HS-27A (cell line): ENCODE measurements around the gene NT5DC1.
"Not testable (repeated sequence)": the region's sequence is repeated elsewhere in the genome, so short reads cannot be mapped to it uniquely, and the experiment has no call there.

ENCODE experiments used
- DNase-seq: peaks from one replicate; pipeline ENCODE4 v3.0.0-alpha.2; 2012; ENCODE audit warnings: low read depth, missing footprints

Gene NT5DC1

GRCh38 chr6:116090251-116090650, 10.4 kb upstream of the NT5DC1 start:
- DNase-seq = no peak

GRCh38 chr6:116094041-116094440, 6.6 kb upstream of the NT5DC1 start:
- no peak for DNase-seq

DNA sequence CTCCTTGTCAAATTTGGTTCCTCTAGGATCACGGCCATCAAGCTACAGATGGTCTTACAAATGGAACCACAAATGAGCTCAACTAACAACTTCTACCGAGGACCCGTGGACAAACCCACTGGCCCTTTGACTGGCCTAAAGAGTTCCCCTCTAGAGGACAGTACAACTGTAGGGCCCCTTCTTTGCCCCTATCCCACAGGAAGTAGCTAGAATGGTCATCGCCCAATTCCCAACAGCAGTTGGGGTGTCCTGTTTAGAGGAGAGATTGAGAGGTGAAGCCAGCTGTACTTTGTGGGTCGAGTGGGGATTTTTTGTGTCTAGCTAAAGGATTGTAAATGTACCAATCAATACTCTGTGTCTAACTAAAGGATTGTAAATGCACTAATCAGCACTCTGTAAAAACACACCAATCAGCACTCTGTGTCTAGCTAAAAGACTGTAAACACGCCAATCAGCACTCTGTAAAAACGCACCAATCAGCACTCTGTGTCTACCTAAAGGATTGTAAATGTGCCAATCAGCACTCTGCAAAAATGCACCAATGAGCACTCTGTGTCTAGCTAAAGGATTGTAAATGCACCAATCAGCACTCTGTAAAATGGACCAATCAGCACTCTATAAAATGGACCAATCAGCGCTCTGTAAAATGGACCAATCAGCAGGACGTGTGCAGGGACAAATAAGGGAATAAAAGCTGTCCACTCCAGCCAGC, 4.4 kb upstream of the NT5DC1 start:
- not testable (repeated sequence) for DNase-seq

DNA sequence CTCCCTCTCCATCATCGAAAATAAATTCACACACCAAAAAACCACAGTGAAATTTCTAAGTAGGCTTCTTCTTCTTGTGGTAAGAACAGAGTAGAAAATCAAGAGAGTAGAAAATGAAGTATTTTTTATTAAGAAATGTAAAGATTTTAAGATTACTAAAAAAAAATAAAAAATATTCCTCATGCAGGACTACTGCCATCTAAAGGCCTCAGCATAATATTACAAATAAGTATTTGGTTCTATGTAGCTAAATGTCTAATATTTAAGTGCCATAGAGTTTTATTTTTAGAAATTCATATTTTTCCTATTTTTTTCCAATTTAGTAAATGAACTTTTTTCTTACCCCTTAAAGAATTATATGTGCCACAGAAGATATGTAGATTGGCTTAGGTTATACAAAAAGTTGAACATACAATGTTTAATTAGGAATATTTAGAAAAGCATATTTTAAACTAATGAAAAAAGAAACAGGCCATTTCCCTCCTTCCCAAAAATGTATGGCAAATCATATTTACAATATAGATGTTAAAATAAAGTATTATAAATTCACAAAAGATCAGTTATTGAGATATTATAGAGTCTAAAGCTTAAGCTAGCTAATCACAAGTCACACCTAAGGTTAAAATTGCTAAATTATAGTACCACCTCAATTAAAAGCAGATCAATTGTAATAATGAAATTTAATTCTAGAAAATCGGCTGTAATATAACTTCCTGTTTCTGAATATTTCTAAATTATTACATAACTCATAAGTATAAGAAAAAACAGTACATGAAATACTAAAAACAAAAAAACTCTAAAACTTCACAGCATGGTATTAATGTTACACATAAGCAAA, 3.5 kb upstream of the NT5DC1 start:
- DNase-seq = no peak

DNA sequence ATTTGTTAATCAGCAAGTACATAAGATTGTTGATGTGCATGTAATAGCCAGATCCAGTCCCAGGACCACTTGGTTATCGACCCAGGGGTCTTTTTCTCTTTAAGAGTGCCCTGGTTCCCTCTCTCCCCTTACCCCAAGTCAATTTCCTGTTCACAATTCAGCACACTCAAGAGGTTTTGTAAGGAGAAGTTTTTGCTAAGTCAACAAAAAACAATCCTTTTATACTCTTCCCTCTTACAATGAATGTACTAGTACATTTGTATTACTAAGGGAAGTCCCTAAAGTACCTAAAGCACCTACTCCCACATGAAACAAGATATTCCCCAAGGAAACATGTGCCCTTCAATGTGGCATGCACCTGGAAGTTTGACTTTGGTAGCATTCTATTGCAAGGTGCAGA, 1.6 kb upstream of the NT5DC1 start:
- DNase-seq = no peak

DNA sequence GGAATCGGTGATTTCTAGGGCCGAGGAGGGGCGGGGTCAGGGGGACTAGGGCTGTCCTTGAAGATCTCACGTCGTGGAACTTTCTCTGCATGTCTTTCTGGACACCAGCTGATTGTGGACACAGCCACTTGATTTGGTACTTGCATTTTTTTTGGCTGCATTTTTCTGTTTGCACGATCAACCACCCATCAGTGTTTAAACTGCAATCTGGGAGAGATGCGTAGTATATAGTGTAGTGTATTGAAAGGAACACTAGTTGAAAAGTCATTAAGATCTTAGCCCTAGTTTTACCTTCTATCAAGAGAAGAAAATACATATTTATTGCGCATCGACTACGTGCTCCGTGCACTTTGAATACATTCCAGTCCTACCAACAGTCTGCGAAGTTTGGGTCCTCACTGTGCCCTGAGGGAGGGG, 657 bp downstream of the NT5DC1 start:
- no peak for DNase-seq

- DNase-seq = no peak
Measured at GRCh38 chr6:116101790-116102189, 1.1 kb downstream of the NT5DC1 start.

DNA sequence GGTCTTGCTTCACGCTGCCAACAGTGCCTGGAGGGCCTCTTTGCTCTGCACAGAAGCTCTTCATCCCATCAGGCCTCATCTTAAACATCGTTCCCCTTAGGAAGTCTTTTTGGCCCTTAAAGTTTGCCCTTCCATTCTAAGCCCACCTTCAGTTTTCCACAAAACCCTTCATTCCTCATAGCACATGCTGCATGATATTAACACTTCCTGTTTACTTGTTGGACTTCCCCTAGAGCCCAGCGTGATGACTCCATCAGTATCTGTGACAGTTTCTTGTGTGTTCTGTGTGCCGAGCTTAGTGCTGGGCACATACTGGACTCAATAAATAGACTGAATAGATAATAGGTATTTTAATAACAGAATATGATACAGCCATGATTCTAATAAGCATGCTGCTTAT, 2.2 kb downstream of the NT5DC1 start:
- no peak for DNase-seq

GRCh38 chr6:116104636-116105035, 4.0 kb downstream of the NT5DC1 start:
- DNase-seq = no peak

- no peak for DNase-seq
Measured at GRCh38 chr6:116105247-116105646, 4.6 kb downstream of the NT5DC1 start.

- no peak for DNase-seq
Measured at GRCh38 chr6:116106146-116106545, 5.5 kb downstream of the NT5DC1 start.

- no peak for DNase-seq
Measured at GRCh38 chr6:116108836-116109235, 8.2 kb downstream of the NT5DC1 start.

- no peak for DNase-seq
Measured at GRCh38 chr6:116111552-116112528, 11.2 kb downstream of the NT5DC1 start.

DNA sequence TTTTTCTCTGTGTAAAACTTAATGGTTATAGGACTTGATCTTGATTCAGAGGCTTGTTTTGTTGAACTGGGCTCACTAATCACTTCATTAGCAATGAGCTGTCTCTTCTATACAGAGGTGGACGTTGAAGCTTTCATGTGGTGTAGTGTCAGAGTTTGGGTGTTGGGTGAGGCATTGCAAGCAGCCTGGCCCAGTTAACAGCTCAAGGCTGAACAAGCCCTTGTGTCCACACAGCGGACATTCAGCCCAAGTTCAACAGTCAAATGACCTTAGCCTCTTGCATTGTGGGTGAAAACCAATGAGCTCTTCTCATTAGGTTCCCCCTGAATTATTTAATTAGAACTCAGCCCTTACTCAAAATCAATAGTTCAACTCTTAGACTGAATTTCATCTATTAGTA, 12.7 kb downstream of the NT5DC1 start:
- DNase-seq = no peak

- no peak for DNase-seq
Measured at GRCh38 chr6:116115781-116116180, 15.1 kb downstream of the NT5DC1 start.

- DNase-seq = no peak
Measured at GRCh38 chr6:116118608-116119007, 18.0 kb downstream of the NT5DC1 start.

- DNase-seq = no peak
Measured at GRCh38 chr6:116120430-116120829, 19.8 kb downstream of the NT5DC1 start.

DNA sequence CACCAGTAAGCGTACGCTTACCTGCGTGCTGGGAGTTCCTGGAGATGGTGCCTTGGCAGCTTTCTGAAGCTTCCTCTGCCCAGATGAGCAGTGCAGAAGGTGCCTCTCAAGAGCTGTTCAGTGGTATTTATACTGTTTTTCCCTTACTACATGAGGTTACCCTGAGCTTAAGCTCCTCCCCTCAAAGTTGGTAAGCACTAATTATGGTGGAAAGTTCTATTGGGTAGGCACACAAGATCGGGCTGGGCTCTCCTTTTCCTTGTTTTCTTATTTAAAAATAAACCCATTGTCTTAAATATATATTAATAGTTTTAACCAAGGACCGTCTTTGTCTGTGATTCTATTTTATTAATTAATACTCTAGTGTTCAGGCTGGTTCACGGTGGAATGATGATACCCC, 25.4 kb downstream of the NT5DC1 start, which contains the start of gene COL10A1:
Gene COL10A1 (minus strand): TSS at position 101 of the 400 bp plus-strand sequence. CDS start 640 bp downstream, outside the sequence.
- DNase-seq = no peak

- DNase-seq = no peak
Measured at GRCh38 chr6:116127771-116128493, 27.3 kb downstream of the NT5DC1 start.

DNA sequence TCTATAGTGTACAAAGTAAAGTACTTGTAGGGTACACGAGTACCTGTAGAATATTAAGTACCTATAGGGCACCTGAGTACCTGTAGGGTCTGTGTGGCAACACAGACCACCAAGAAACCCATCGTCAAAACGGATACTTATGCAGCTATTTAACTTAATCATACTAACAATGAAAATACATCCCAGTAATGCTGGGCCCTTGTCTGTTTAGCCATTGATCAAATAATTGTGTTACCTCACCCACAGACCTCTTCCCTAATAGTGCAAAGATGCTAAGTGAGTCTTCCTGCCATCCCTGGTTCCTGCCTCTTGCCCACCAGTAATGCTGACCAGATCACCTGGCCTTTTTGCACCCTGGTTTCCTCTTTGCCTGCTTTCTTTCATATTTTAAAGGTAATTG, 32.8 kb downstream of the NT5DC1 start:
- DNase-seq = no peak

DNA sequence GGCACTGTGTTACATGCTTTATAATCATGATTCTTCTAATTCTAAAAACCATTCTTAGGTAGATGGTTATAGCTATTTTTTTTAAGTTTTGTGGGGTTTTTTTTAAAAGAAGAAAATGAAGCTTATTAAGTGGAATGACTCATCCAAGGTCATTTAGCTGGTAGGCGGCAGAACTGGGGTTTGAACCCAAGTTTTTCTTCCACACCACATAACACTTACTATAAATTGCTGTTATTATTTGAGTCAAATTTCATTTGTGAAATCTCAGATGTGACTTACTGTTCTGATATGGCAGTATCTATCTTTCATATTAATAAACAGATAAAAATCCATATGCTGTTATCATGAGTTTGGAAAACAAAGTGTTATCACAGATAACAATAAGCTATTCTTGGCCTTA, 35.7 kb downstream of the NT5DC1 start:
- DNase-seq = no peak
